HG03439 (cell line): Measurements from ENCODE around the gene HGD.
"Not testable (repeated sequence)": the region's sequence is repeated elsewhere in the genome, so short reads cannot be mapped to it uniquely, and the experiment has no call there.

Experiments used
- ATAC-seq: cut with Tn5 transposase; IDR thresholded peaks from one replicate; pipeline ENCODE4 v1.9.1; 2021; ENCODE audit warnings: mild to moderate bottlenecking, moderate library complexity; ENCODE audit not compliant: unreplicated experiment

HGD gene

GRCh38 chr3:120680193-120680894 lies 1.7 kb downstream of the HGD start:
- ATAC-seq: no peak

DNA sequence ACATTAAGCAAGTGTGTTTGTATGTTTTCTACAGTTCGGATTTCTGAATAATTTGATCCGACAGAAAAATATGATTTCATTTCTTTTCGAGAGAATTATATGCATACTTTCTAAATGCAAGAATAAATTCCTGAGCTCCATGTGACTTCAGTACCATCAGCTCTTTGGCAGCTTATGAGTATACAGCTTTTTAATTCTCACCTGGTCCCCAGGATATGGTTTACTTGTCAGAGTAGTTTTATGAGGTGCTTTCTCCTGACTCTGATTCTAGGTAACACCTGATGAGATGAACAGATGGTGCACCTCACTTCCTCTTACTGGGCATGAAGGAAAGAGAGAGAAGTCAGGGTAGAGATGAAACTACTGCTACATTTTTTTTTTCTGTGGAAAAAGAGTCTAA lies 3.1 kb downstream of the HGD start:
- no peak for ATAC-seq

GRCh38 chr3:120678331-120678947 lies 3.6 kb downstream of the HGD start:
- no peak for ATAC-seq

DNA sequence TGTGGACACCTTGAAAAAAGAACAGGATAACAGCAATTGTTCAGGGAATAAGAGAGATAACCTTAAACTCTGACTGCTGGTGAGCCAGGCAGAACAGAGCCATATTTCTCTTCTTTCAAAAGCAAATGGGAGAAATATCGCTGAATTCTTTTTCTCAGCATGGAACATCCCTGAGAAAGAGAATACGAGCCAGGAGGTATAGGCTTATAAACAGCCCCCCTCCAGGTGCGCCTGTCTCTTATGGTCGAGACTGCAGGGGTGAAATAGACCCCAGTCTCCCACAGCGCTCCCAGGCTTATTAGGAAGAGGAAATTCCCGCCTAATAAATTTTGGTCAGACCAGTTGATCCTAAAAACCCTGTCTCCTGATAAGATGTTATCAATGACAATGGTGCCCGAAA lies 4.8 kb downstream of the HGD start:
- ATAC-seq: not testable (repeated sequence)

- no peak for ATAC-seq
These were observed 8.9 kb downstream of the HGD start for GRCh38 chr3:120673116-120673515.

- ATAC-seq: no peak
These were observed 11.5 kb downstream of the HGD start for GRCh38 chr3:120670576-120670975.

DNA sequence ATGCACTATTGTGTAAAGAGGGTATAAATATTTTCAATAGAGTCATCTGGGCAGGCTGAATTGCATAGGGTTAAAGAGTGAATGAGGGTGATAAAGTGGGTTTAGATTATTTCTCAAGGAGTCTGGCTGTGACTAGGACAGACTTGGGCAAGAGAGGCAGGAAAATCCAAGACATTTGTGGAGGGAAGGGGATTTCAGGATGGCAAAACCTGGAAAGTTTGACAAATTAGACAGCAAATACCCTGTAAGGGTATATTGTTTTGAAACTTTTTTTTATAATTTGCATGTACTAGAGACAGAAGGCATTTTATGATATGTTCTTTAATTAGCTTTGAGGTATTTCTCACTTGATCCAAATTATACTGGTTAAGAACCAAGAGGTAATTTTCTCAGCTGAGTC lies 17.1 kb downstream of the HGD start:
- no peak for ATAC-seq

- no peak for ATAC-seq
These were observed 20.1 kb downstream of the HGD start for GRCh38 chr3:120661945-120662344.

GRCh38 chr3:120661106-120661905 lies 20.7 kb downstream of the HGD start:
- ATAC-seq: no peak

- ATAC-seq: no peak
These were observed 22.2 kb downstream of the HGD start for GRCh38 chr3:120659834-120660233.

GRCh38 chr3:120659285-120659684 lies 22.8 kb downstream of the HGD start:
- no peak for ATAC-seq

DNA sequence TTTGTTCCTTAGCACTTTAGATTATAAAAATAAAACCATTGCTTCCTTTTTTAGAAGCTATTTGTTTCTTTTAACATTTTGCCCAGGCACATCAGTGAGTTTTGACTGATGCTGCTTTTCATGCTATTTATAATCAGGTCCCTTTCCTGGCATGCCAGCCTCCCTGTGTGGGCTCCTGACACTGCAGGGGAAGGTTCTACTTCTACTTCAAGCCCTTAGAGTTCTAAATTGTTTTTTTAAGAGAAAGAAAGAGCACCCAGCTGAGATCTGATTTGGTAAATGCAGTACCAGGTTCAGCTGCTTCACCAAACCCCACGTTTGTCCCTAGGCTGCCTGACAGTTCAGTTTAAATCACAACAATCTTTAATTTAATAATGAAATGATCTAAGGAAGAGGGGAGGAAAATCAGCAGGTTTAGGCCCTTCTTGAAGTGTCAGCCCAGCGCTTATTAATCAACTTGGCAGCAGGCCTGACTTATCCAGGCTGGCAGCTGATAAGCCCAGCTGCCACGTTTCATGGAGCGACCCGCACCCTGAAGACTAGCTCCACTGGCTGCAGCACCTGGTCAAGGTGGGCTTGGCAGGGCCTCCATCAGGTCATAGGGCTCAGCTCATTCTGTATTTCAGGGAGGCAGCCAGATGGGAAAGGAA lies 29.0 kb downstream of the HGD start:
- ATAC-seq: no peak

- ATAC-seq: no peak
These were observed 29.8 kb downstream of the HGD start for GRCh38 chr3:120652281-120652680.

DNA sequence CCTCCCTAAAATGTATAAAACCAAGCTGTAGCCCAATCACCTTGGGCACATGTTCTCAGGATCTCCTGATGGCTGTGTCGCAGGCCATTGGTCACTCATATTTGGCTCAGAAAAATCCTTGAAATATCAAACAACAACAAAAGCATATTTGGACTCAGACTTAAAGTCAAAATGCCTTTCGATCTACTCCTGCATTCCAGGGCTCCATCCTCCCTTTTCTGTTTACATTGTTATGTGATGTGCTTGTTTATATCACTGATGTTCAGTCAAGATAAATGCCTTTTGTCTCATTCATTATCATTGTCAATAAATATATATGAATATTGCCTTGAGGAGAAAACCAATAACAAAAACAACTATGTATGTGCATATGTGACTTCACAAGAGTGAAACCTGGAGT lies 31.7 kb downstream of the HGD start:
- ATAC-seq: no peak

DNA sequence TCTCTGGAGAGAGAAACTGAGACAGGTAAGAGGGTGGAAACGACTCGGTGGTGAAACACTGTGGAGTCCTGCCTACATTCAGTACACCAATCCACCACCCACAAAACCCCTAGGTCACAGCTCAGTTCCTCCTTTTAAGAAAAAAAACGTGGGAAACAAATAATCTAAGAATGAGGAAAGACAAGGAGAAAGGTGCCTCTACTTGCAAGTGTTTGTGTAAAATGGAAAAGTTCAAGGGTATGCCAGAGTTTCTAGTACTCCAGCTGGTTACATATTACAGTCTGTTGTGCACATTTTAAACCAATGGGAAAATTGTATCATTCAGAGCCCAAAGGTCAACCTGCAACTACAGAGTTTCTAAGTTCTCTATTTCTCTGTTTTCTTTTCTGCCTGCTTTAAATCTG lies 32.2 kb downstream of the HGD start:
- ATAC-seq: no peak

- no peak for ATAC-seq
These were observed 33.7 kb downstream of the HGD start for GRCh38 chr3:120648290-120648689.

DNA sequence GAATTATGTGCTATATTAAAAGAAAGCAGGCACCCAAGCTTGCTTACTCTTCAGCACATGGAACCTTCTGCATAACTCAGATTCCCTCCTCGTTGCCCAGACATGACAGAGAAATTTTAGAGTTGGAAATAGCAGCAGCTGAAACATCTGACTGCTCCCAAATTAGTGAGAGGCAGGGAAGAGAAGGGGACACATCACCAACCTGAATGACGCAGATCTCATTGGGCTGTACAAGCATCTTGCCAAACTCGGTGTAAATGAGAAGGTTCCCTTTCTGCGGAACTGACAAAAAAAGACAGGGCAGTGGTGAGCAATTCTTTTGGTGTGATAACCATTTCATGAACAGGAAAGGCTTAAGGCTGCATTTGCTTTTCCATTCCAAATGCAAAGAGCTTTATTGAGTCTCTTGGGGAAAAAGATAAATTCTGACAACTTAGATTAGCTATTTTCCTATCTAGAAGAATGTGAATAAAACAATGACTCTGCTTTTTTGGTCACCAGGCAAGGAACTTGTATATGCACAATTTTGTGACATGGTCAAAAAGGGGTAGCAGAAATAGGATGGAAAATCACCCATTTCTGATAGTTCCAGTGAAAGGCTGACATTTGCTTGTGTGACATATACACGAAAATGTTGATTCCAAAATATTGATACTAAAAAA lies 35.1 kb downstream of the HGD start:
- ATAC-seq: no peak

- no peak for ATAC-seq
These were observed 36.8 kb downstream of the HGD start for GRCh38 chr3:120645083-120645845.

GRCh38 chr3:120642368-120642948 lies 39.6 kb downstream of the HGD start:
- ATAC-seq: no peak

DNA sequence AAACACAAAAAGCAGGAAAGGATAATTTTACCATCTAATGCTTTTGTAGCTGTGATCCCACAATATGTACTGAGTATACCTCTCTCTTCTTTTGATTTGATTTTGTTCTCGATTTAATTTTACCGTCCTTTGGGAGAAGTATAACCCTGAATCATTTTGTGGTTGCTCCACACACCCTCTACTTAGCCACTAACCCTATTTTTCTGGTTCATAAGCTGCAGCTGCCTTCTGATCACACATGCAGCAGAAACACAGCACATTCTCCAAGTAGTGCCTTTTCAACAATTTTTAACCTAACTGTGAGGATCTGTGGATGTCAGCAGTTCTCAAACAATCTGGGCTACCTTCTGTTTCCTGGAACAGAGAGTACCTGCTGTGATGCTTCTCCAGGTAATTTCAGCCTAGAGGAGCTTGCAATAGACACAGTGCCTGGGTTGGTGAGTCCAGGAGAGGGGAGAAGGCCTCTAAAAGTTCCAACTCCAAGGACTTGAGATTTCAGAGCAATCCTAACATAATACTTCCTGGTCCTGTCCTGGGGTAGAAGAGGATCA lies 40.3 kb downstream of the HGD start:
- ATAC-seq: no peak
